HG02642 (cell line): Measurements from ENCODE around the gene GNPTG.

Source experiments
- ATAC-seq: cut with Tn5 transposase; IDR thresholded peaks from one replicate; pipeline ENCODE4 v1.9.1; 2021; ENCODE audit warnings: mild to moderate bottlenecking; ENCODE audit not compliant: unreplicated experiment, poor library complexity

GNPTG gene

GRCh38 chr16:1387331-1387730, 35.6 kb downstream of the GNPTG start:
- ATAC-seq: no peak

- no peak for ATAC-seq
These were observed 38.0 kb downstream of the GNPTG start for GRCh38 chr16:1389762-1390161.

GRCh38 chr16:1390239-1390779, 38.6 kb downstream of the GNPTG start:
- no peak for ATAC-seq

- no peak for ATAC-seq
These were observed 41.1 kb downstream of the GNPTG start for GRCh38 chr16:1392826-1393225.

- no peak for ATAC-seq
These were observed 42.0 kb downstream of the GNPTG start for GRCh38 chr16:1393613-1394176.

GRCh38 chr16:1394367-1394951, 42.7 kb downstream of the GNPTG start:
- ATAC-seq: no peak

GRCh38 chr16:1395444-1396031, 43.8 kb downstream of the GNPTG start:
- ATAC-seq: no peak

GRCh38 chr16:1397779-1398178, 46.0 kb downstream of the GNPTG start:
- no peak for ATAC-seq

- ATAC-seq: no peak
These were observed 46.6 kb downstream of the GNPTG start for GRCh38 chr16:1398351-1398750.

- no peak for ATAC-seq
These were observed 47.3 kb downstream of the GNPTG start for GRCh38 chr16:1398826-1399581.

GRCh38 chr16:1401061-1401757, 49.5 kb downstream of the GNPTG start:
- no peak for ATAC-seq

- ATAC-seq: no peak
These were observed 50.0 kb downstream of the GNPTG start for GRCh38 chr16:1401758-1402154.

- no peak for ATAC-seq
These were observed 51.3 kb downstream of the GNPTG start for GRCh38 chr16:1403036-1403435.

- ATAC-seq: no peak
These were observed 52.0 kb downstream of the GNPTG start for GRCh38 chr16:1403733-1404132.

GRCh38 chr16:1407753-1408152, 56.0 kb downstream of the GNPTG start:
- peak; percentile 7 for ATAC-seq

GRCh38 chr16:1408171-1408837, 56.6 kb downstream of the GNPTG start:
- peak; percentile 77 for ATAC-seq

GRCh38 chr16:1412847-1413246, 61.1 kb downstream of the GNPTG start:
- ATAC-seq: no peak
